DOHH2 (cell line): ENCODE results near the gene ZC3H6.

Experiments
- H3F3A ChIP-seq: fragments of 200-600 bp; sonication (generic), shearing (Covaris generic); 2 replicates; pipeline ENCODE4 v1.6.0; 2016; ENCODE audit warnings: antibody characterized with exemption, mild to moderate bottlenecking; ENCODE audit not compliant: control insufficient read depth, insufficient read depth
- H3K27ac ChIP-seq: fragments of 200-600 bp; sonication (generic); 2 replicates; pipeline ENCODE4 v1.5.1; 2014; ENCODE audit warnings: low read depth, mild to moderate bottlenecking, low read length, moderate library complexity
- H3K27me3 ChIP-seq: fragments of 200-600 bp; sonication (generic); 2 replicates; pipeline ENCODE4 v1.6.1; 2014; ENCODE audit warnings: mild to moderate bottlenecking, low read length, mixed read lengths; ENCODE audit not compliant: control insufficient read depth
- H3K36me3 ChIP-seq: fragments of 200-600 bp; sonication (generic); 2 replicates; pipeline ENCODE4 v1.6.1; 2014; ENCODE audit warnings: mild to moderate bottlenecking, low read length, moderate library complexity, mixed read lengths; ENCODE audit not compliant: control insufficient read depth
- H3K4me1 ChIP-seq: fragments of 200-600 bp; sonication (generic); 2 replicates; pipeline ENCODE4 v1.6.1; 2014; ENCODE audit warnings: mild to moderate bottlenecking, low read length, mixed read lengths; ENCODE audit not compliant: control insufficient read depth
- H3K4me2 ChIP-seq: fragments of 200-600 bp; sonication (generic); 2 replicates; pipeline ENCODE4 v1.6.0; 2014; ENCODE audit warnings: mild to moderate bottlenecking, low read length, moderate library complexity
- H3K4me3 ChIP-seq: fragments of 200-600 bp; sonication (generic); 2 replicates; pipeline ENCODE4 v1.5.1; 2014; ENCODE audit warnings: mild to moderate bottlenecking, low read length, mixed read lengths
- H3K79me2 ChIP-seq: fragments of 200-600 bp; sonication (generic); 2 replicates; pipeline ENCODE4 v1.6.1; 2014; ENCODE audit warnings: mild to moderate bottlenecking, low read length, mixed read lengths; ENCODE audit not compliant: control insufficient read depth
- H3K9me2 ChIP-seq: fragments of 200-600 bp; sonication (generic); replicated peaks from 2 replicates; pipeline ENCODE4 v1.6.1; 2014; ENCODE audit warnings: mild to moderate bottlenecking, low read length, mixed read lengths; ENCODE audit not compliant: control insufficient read depth
- H3K9me3 ChIP-seq: fragments of 200-600 bp; sonication (generic); 2 replicates; pipeline ENCODE4 v1.6.1; 2014; ENCODE audit warnings: antibody characterized with exemption, low read length, mixed read lengths; ENCODE audit not compliant: control insufficient read depth, insufficient read depth
- H4K20me1 ChIP-seq: fragments of 200-600 bp; sonication (generic); 2 replicates; pipeline ENCODE4 v1.6.0; 2014; ENCODE audit warnings: low read depth, mild to moderate bottlenecking, antibody characterized with exemption, low read length, moderate library complexity; ENCODE audit not compliant: control insufficient read depth, insufficient read depth
- EZH2phosphoT487 ChIP-seq: fragments of 200-600 bp; sonication (generic); IDR thresholded peaks from 2 replicates; pipeline ENCODE4 v1.6.1; 2017; ENCODE audit warnings: borderline replicate concordance, mild to moderate bottlenecking, antibody characterized with exemption, low read length, moderate library complexity, mixed read lengths
- TF ChIP-seq, protein P1 (sequence below): fragments of 200-600 bp; sonication (generic); IDR thresholded peaks from one replicate; pipeline ENCODE4 v1.5.1; 2014; ENCODE audit warnings: antibody characterized with exemption, mild to moderate bottlenecking, low read depth, low read length; ENCODE audit not compliant: poor library complexity, severe bottlenecking

The ZC3H6 gene

DNA sequence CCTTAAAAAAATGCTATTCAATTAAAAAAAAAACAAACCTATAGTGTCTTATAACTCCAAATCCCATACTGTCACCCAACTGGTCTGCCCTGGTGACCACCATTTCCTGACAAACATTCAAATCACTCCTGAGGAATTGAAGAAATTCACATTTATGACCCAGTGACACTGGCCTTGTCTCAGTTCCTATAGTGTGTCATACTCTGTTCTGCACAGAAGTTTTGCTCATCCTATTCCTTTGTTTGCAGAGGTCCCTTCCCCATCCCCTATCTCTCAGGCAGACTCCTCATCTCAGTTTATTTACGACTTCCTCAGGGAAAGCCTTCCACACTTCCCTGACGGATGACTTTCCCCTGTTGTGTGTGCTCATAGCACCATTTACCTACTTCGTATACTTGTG is 14.7 kb downstream of the ZC3H6 start:
- TF ChIP-seq, protein P1, sequence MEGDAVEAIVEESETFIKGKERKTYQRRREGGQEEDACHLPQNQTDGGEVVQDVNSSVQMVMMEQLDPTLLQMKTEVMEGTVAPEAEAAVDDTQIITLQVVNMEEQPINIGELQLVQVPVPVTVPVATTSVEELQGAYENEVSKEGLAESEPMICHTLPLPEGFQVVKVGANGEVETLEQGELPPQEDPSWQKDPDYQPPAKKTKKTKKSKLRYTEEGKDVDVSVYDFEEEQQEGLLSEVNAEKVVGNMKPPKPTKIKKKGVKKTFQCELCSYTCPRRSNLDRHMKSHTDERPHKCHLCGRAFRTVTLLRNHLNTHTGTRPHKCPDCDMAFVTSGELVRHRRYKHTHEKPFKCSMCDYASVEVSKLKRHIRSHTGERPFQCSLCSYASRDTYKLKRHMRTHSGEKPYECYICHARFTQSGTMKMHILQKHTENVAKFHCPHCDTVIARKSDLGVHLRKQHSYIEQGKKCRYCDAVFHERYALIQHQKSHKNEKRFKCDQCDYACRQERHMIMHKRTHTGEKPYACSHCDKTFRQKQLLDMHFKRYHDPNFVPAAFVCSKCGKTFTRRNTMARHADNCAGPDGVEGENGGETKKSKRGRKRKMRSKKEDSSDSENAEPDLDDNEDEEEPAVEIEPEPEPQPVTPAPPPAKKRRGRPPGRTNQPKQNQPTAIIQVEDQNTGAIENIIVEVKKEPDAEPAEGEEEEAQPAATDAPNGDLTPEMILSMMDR, result no peak
- TF ChIP-seq EZH2phosphoT487, result no peak
- H3K79me2 ChIP-seq, result no peaks in the 10 kb centered on the region
- no peak overlapping the region for H3K4me3 ChIP-seq
- no peaks in the 10 kb centered on the region for H3K36me3 ChIP-seq
- no peak overlapping the region for H3K27ac ChIP-seq
- H3K9me3 ChIP-seq, result no peaks in the 10 kb centered on the region
- H3F3A ChIP-seq, result no peaks in the 10 kb centered on the region
- H3K9me2 ChIP-seq, result no peaks in the 10 kb centered on the region
- no peaks in the 10 kb centered on the region for H3K27me3 ChIP-seq
- no peak overlapping the region for H3K4me2 ChIP-seq
- H3K4me1 ChIP-seq, result no peaks in the 10 kb centered on the region
- H4K20me1 ChIP-seq, result no peaks in the 10 kb centered on the region; the same call in 1 of the 2 replicates

DNA sequence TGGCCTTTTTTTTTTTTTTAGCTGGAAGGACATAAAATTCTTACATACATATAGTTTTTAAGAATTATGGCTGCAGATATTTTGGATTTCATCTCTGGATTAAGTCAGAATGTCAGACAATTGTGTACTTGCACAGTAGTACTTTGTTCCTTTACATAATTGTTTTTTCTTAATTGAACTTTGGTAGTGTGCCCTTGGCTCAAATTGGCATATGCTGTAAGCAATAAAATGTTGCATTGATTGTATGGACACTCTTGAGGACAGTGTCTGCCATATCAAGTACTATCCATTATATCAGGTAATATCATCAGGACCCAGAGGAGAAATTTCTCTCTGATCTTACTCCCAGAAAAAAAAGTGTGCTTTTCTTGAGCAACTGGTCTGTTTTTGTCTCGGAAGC is 15.3 kb downstream of the ZC3H6 start:
- Histone ChIP-seq H3K27ac (no peak overlapping the region), H3K79me2 (no peaks in the 10 kb centered on the region), H3K4me2 (no peak overlapping the region), H3K9me2 (no peaks in the 10 kb centered on the region), H3K27me3 (no peaks in the 10 kb centered on the region), H3K4me3 (no peak overlapping the region), H3F3A (no peaks in the 10 kb centered on the region), H3K4me1 (no peaks in the 10 kb centered on the region), H3K36me3 (no peaks in the 10 kb centered on the region), H3K9me3 (no peaks in the 10 kb centered on the region), H4K20me1 (no peaks in the 10 kb centered on the region; the same call in 1 of the 2 replicates)
- TF ChIP-seq, protein P1, result no peak
- no peak for TF ChIP-seq EZH2phosphoT487

DNA sequence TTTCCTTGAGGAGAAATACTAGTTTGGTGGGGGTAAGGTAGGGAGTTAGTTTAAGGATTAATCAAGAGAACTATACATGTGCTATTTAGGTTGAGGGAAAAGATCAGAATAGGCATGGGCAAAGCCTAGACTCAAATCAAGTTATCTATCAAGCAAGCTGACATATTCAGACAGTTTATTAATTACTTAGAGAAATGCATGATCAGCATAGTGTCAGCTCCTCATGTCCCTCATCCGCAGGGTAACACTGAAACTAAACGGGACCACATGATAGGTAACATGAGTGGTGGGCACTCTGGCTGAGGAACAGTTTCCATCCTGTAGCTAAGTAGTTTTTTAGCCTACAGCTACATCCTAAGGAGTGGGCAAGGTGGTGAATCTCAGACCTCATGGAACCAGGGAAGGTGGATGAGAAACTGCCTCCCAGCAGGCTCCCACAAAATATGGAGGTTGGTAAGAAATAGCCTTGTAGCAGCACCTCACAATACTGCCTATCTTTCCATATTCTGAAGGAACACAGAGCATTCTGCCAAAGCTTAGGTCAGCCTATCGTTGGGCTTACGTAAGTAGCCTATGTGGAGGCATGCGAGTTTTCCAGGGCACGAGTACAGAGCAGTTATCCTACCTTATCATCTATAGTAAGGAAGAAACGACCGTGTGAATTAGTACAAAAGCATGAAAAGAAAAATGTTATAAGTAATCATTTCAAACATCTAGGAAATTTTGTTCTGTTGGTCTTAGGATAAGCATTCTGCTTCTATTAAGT is 18.4 kb downstream of the ZC3H6 start:
- H3F3A ChIP-seq, result no peaks in the 10 kb centered on the region

More for the DNA sequence above, 18.4 kb downstream of the ZC3H6 start:
- Histone ChIP-seq H3K9me3 (no peaks in the 10 kb centered on the region), H3K36me3 (no peaks in the 10 kb centered on the region), H3K4me1 (no peaks in the 10 kb centered on the region), H3K79me2 (no peaks in the 10 kb centered on the region), H3K4me3 (no peak overlapping the region), H3K27ac (no peak overlapping the region), H3K9me2 (no peaks in the 10 kb centered on the region), H3K4me2 (no peak overlapping the region), H3K27me3 (no peaks in the 10 kb centered on the region), H4K20me1 (no peaks in the 10 kb centered on the region)
- no peak for TF ChIP-seq EZH2phosphoT487
- TF ChIP-seq, protein P1, result no peak
